Osteoblast (primary cell): ENCODE data around the gene FXYD1. TPM values are rescaled to one million over a fixed set of nuclear protein-coding genes. Genes with fewer than 3 reads are reported as not detected.

Experiments
- DNase-seq: peaks from one replicate; pipeline ENCODE4 v3.0.0; 2011; ENCODE audit warnings: low spot score, mixed read lengths; ENCODE audit not compliant: insufficient read length; ENCODE audit errors: missing footprints
- H2AFZ ChIP-seq: 2 replicates; pipeline ENCODE4 v1.6.0; 2011; ENCODE audit warnings: mild to moderate bottlenecking, low read length
- H3K27ac ChIP-seq: 2 replicates; pipeline ENCODE4 v1.5.1; 2011; ENCODE audit warnings: mild to moderate bottlenecking, low read depth, low read length, moderate library complexity
- H3K27me3 ChIP-seq: 2 replicates; pipeline ENCODE4 v1.6.0; 2012; ENCODE audit warnings: mild to moderate bottlenecking, control low read depth, inconsistent platforms, low read length, moderate library complexity; ENCODE audit not compliant: insufficient read depth
- H3K36me3 ChIP-seq: 2 replicates; pipeline ENCODE4 v1.5.1; 2011; ENCODE audit warnings: mild to moderate bottlenecking, low read length, control low read depth, moderate library complexity; ENCODE audit not compliant: insufficient read depth
- H3K4me1 ChIP-seq: 2 replicates; pipeline ENCODE4 v1.5.1; 2011; ENCODE audit warnings: mild to moderate bottlenecking, low read length, control low read depth, moderate library complexity; ENCODE audit not compliant: insufficient read depth
- H3K4me2 ChIP-seq: 2 replicates; pipeline ENCODE4 v1.6.0; 2011; ENCODE audit warnings: mild to moderate bottlenecking, low read length; ENCODE audit not compliant: insufficient read depth
- H3K4me3 ChIP-seq: fragments of 200-600 bp; sonication (generic); 3 replicates; pipeline ENCODE4 v1.5.1; 2012; ENCODE audit warnings: mild to moderate bottlenecking, low read length, inconsistent platforms; ENCODE audit not compliant: insufficient read depth
- H3K79me2 ChIP-seq: 2 replicates; pipeline ENCODE4 v1.6.0; 2012; ENCODE audit warnings: mild to moderate bottlenecking, low read length, control low read depth, inconsistent platforms; ENCODE audit not compliant: insufficient read depth
- H3K9me3 ChIP-seq: 2 replicates; pipeline ENCODE4 v1.5.1; 2011; ENCODE audit warnings: low read depth, low read length, control low read depth
- H4K20me1 ChIP-seq: 2 replicates; pipeline ENCODE4 v1.6.0; 2012; ENCODE audit warnings: mild to moderate bottlenecking, low read length, control low read depth; ENCODE audit not compliant: insufficient read depth
- total RNA-seq: library from RNA; depleted of rRNA; stranded (reverse); fragments of >200 nt; gene quantifications from 2 replicates; pipeline ENCODE4 v1.2.3, GENCODE V29; 2012
- TF ChIP-seq, protein P1 (sequence below): IDR thresholded peaks from 2 replicates; pipeline ENCODE4 v1.5.1; 2011; ENCODE audit warnings: mild to moderate bottlenecking, low read depth, low read length, moderate library complexity; ENCODE audit errors: extremely low read depth

FXYD1 gene
- total RNA-seq, 1 donor: not detected

DNA sequence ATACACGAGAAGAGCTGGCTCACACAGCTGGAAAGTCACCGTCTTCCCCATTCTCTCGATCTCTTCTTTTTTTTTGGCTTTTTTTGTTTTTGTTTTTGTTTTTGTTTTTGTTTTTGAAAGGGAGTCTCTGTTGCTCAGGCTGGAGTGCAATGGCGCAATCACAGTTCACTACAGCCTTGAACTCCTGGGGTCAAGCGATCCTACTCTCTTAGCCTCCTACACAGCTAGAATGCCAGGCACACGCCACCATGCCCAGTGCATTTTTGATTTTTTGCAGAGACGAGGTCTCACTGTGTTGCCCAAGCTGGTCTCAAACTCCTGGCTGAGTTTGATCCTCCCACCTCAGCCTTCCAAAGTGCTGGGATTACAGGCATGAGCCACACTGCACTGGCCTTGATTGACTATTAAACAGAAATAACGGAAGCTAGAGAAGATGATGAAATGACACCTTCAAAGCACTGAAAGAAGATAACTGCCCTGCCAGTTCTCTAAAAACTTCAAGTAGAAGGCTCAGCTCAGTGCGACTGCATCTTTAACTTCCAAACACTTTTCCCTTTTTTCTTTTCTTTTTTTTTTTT, 19.0 kb upstream of the FXYD1 start:
- H3K27ac ChIP-seq: peak overlapping the region; percentile 44

DNA sequence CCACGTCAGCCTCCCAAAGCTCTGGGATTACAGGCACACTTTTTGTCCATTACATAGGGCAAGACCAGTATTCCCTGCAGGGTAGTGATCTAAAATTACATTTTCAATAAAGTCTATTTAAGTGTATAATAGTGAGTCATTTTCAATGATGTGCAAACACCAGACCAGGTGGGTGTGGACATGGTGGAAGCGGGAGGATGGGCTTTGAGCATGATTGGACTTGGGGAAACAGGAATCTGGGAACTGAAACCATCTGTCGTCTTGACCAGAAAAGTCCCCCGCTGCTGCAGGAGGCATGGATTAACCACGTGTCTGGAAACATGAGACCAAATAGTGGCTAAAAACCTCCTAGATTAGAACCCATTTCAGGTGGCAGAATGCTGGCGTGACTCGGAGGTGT, 18.1 kb upstream of the FXYD1 start:
- TF ChIP-seq, protein P1, sequence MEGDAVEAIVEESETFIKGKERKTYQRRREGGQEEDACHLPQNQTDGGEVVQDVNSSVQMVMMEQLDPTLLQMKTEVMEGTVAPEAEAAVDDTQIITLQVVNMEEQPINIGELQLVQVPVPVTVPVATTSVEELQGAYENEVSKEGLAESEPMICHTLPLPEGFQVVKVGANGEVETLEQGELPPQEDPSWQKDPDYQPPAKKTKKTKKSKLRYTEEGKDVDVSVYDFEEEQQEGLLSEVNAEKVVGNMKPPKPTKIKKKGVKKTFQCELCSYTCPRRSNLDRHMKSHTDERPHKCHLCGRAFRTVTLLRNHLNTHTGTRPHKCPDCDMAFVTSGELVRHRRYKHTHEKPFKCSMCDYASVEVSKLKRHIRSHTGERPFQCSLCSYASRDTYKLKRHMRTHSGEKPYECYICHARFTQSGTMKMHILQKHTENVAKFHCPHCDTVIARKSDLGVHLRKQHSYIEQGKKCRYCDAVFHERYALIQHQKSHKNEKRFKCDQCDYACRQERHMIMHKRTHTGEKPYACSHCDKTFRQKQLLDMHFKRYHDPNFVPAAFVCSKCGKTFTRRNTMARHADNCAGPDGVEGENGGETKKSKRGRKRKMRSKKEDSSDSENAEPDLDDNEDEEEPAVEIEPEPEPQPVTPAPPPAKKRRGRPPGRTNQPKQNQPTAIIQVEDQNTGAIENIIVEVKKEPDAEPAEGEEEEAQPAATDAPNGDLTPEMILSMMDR: no peak
- H3K79me2 ChIP-seq: no peaks in the 10 kb centered on the region

More for the DNA sequence above, 19.0 kb upstream of the FXYD1 start:
- H2AFZ ChIP-seq: no peak overlapping the region
- H3K4me2 ChIP-seq: no peak overlapping the region
- DNase-seq: no peak
- H3K9me3 ChIP-seq: no peaks in the 10 kb centered on the region
- no peaks in the 10 kb centered on the region for H3K36me3 ChIP-seq
- H3K79me2 ChIP-seq: no peaks in the 10 kb centered on the region
- TF ChIP-seq, protein P1: no peak
- H3K27me3 ChIP-seq: peaks cover 14% of the 10 kb centered on the region
- H3K4me1 ChIP-seq: peaks cover 34% of the 10 kb centered on the region
- H4K20me1 ChIP-seq: no peaks in the 10 kb centered on the region
- H3K4me3 ChIP-seq: no peak overlapping the region

DNA sequence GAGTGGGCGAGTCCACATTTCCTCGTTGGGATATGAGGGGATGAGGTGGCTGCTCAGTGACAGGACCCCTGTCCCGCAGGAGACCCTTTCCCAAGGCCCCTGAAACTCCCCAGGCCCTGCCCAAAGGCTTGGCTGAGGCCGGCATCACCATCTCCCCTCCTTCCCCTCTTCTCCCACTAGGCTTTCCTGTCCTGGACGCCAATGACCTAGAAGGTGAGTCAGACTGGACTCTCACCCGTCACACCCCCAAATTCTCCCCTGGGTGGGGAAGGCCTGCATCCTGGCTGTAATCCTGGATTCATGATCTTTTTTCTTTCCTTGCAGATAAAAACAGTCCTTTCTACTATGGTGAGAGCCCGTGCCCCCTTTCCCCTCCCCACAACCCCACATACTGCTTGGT, 17.7 kb upstream of the FXYD1 start:
- Histone ChIP-seq H3K36me3 (no peaks in the 10 kb centered on the region), H3K27ac (peak overlapping the region; percentile 44), H3K4me1 (peaks cover 34% of the 10 kb centered on the region), H2AFZ (peak overlapping the region; percentile 32), H3K79me2 (no peaks in the 10 kb centered on the region), H3K9me3 (no peaks in the 10 kb centered on the region), H3K4me3 (no peak overlapping the region), H3K27me3 (peaks cover 10% of the 10 kb centered on the region), H3K4me2 (peak overlapping the region; percentile 12), H4K20me1 (no peaks in the 10 kb centered on the region)
- peak; percentile 95 for DNase-seq
- TF ChIP-seq, protein P1: no peak

More for the DNA sequence above, 18.1 kb upstream of the FXYD1 start:
- Histone ChIP-seq H3K27me3 (peaks cover 14% of the 10 kb centered on the region), H3K27ac (peak overlapping the region; percentile 44), H3K4me2 (peak overlapping the region; percentile 12), H3K4me3 (no peak overlapping the region), H3K9me3 (no peaks in the 10 kb centered on the region), H4K20me1 (no peaks in the 10 kb centered on the region), H3K36me3 (no peaks in the 10 kb centered on the region), H2AFZ (peak overlapping the region; percentile 32), H3K4me1 (peaks cover 34% of the 10 kb centered on the region)
- DNase-seq: peak; percentile 96

DNA sequence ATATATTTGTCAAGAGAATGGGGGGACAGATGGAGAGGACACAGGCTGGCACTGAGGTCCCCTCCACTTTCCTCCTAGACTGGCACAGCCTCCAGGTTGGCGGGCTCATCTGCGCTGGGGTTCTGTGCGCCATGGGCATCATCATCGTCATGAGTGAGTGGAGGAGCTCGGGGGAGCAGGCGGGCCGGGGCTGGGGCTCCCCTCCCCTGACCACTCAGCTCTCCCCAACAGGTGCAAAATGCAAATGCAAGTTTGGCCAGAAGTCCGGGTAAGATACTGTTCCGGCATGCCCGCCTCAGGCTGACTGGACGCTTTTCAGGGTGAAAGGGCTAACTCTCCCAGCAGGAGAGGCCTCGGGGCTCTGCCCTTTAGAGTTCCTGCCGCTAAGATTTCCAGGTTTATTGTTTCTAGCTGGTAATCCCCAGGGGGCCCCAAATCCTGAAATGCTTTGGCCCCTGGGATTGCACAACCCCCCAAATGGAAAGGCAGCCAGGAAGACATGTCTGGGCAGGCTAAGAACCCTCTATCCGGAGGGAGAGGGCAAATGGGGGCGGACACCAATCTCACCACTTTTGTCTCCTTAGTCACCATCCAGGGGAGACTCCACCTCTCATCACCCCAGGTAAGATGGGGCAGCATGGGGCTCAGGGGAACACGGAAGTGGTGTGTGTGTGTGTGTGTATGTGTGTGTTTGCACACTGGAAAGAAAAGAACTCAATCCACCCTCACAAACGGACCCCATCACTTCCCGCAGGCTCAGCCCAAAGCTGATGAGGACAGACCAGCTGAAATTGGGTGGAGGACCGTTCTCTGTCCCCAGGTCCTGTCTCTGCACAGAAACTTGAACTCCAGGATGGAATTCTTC, 15.7 kb upstream of the FXYD1 start:
- H3K9me3 ChIP-seq: no peaks in the 10 kb centered on the region
- TF ChIP-seq, protein P1: no peak
- peaks cover 34% of the 10 kb centered on the region for H3K4me1 ChIP-seq
- peak; percentile 90 for DNase-seq
- H4K20me1 ChIP-seq: no peaks in the 10 kb centered on the region
- peak overlapping the region; percentile 63 for H2AFZ ChIP-seq
- H3K4me2 ChIP-seq: peak overlapping the region; percentile 84
- H3K4me3 ChIP-seq: peak overlapping the region; percentile 76
- peak overlapping the region; percentile 91 for H3K27ac ChIP-seq
- H3K36me3 ChIP-seq: no peaks in the 10 kb centered on the region
- H3K27me3 ChIP-seq: no peaks in the 10 kb centered on the region
- no peaks in the 10 kb centered on the region for H3K79me2 ChIP-seq
